GM12891 (cell line): Measurements from ENCODE around the gene LHFPL2.

Experiments
- POLR2A ChIP-seq: IDR thresholded peaks from 2 replicates; pipeline ENCODE4 v1.6.1; 2011; ENCODE audit warnings: low read depth, low read length, control low read depth
- POLR2AphosphoS5 ChIP-seq: IDR thresholded peaks from 2 replicates; pipeline ENCODE4 v1.6.1; 2011; ENCODE audit warnings: low read depth, low read length, control low read depth
- SPI1 ChIP-seq: IDR thresholded peaks from 2 replicates; pipeline ENCODE4 v1.6.1; 2011; ENCODE audit warnings: low read depth, low read length, control low read depth
- TAF1 ChIP-seq: IDR thresholded peaks from 2 replicates; pipeline ENCODE4 v1.6.1; 2011; ENCODE audit warnings: low read depth, low read length, control low read depth

DNA sequence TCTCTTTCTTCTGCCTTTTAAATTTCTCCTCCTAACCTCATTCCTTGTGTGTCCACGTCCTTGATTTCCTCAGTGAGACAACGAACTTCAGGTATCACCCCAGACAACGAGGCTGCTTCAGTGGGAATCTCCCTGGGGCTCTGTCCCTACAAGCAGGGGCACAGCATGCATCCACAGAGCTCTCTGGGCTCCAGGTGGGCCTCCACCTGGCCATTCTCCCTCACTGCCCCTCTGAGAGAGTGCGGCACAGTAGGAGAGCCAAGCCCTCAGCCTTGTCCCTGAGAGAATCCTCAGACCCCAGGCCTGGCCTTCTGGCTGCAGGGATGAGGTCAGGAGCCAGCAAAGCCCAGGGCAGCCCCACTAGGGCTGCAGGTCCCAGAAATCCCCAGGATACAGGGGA lies 105.3 kb downstream of the LHFPL2 start:
- no peak for TF ChIP-seq POLR2AphosphoS5
- TF ChIP-seq TAF1, result no peak
- no peak for TF ChIP-seq POLR2A
- no peak for TF ChIP-seq SPI1
